Mesendoderm (in vitro differentiated cells): ENCODE measurements around the gene ONECUT3.

Experiments used
- DNase-seq: peaks from one replicate; pipeline ENCODE4 v3.0.0; 2013
- H2AK5ac ChIP-seq: 2 replicates; pipeline ENCODE4 v1.6.1; 2013; ENCODE audit warnings: low read length, inconsistent platforms
- H2BK120ac ChIP-seq: 2 replicates; pipeline ENCODE4 v1.6.1; 2013; ENCODE audit warnings: low read depth, mild to moderate bottlenecking, low read length, moderate library complexity, mixed read lengths
- H2BK15ac ChIP-seq: replicated peaks from 2 replicates; pipeline ENCODE4 v1.6.1; 2013; ENCODE audit warnings: low read depth, mild to moderate bottlenecking, moderate library complexity
- H2BK5ac ChIP-seq: 2 replicates; pipeline ENCODE4 v1.6.1; 2013; ENCODE audit warnings: low read length, inconsistent platforms
- H3K18ac ChIP-seq: 2 replicates; pipeline ENCODE4 v1.6.1; 2013; ENCODE audit warnings: mild to moderate bottlenecking, low read length, mixed read lengths
- H3K23ac ChIP-seq: one replicate; pipeline ENCODE4 v1.6.1; 2013; ENCODE audit warnings: low read length
- H3K27ac ChIP-seq: 2 replicates; pipeline ENCODE4 v1.5.1; 2013; ENCODE audit warnings: low read depth, mild to moderate bottlenecking, inconsistent platforms, low read length, moderate library complexity
- H3K27me3 ChIP-seq: 2 replicates; pipeline ENCODE4 v1.6.1; 2013; ENCODE audit warnings: low read length, control low read depth, mild to moderate bottlenecking, inconsistent platforms; ENCODE audit not compliant: insufficient read depth, poor library complexity
- H3K36me3 ChIP-seq: 2 replicates; pipeline ENCODE4 v1.6.1; 2013; ENCODE audit warnings: low read length, inconsistent platforms; ENCODE audit not compliant: control insufficient read depth, insufficient read depth
- H3K4ac ChIP-seq: one replicate; pipeline ENCODE4 v1.6.1; 2013; ENCODE audit warnings: low read depth, mild to moderate bottlenecking, low read length, moderate library complexity
- H3K4me1 ChIP-seq: 2 replicates; pipeline ENCODE4 v1.6.1; 2013; ENCODE audit warnings: low read depth, low read length, inconsistent platforms; ENCODE audit not compliant: control insufficient read depth
- H3K4me2 ChIP-seq: 2 replicates; pipeline ENCODE4 v1.6.1; 2013; ENCODE audit warnings: low read length
- H3K4me3 ChIP-seq: 2 replicates; pipeline ENCODE4 v1.5.1; 2013; ENCODE audit warnings: mild to moderate bottlenecking, low read length
- H3K56ac ChIP-seq: one replicate; pipeline ENCODE4 v1.6.1; 2013; ENCODE audit warnings: low read length
- H3K79me1 ChIP-seq: 2 replicates; pipeline ENCODE4 v1.6.1; 2013; ENCODE audit warnings: low read length, inconsistent platforms
- H3K79me2 ChIP-seq: 2 replicates; pipeline ENCODE4 v1.6.1; 2013; ENCODE audit warnings: mild to moderate bottlenecking, low read length; ENCODE audit not compliant: control insufficient read depth, insufficient read depth
- H3K9ac ChIP-seq: 2 replicates; pipeline ENCODE4 v1.6.1; 2013; ENCODE audit warnings: low read length, inconsistent platforms
- H4K5ac ChIP-seq: one replicate; pipeline ENCODE4 v1.6.1; 2013; ENCODE audit warnings: low read length
- H4K8ac ChIP-seq: one replicate; pipeline ENCODE4 v1.6.1; 2013; ENCODE audit warnings: low read depth, mild to moderate bottlenecking, control low read depth, low read length, moderate library complexity
- WGBS: extraction: QIAGEN DNeasy Blood & Tissue Kit; methylation state at CpG from one replicate; pipeline ENCODE4 v1.1.7; 2013; ENCODE audit warnings: low lambda C conversion rate, missing lambda C conversion rate; ENCODE audit not compliant: insufficient coverage; ENCODE audit errors: extremely low coverage; 5-methylcytosine and 5-hydroxymethylcytosine counted together

The ONECUT3 gene

DNA sequence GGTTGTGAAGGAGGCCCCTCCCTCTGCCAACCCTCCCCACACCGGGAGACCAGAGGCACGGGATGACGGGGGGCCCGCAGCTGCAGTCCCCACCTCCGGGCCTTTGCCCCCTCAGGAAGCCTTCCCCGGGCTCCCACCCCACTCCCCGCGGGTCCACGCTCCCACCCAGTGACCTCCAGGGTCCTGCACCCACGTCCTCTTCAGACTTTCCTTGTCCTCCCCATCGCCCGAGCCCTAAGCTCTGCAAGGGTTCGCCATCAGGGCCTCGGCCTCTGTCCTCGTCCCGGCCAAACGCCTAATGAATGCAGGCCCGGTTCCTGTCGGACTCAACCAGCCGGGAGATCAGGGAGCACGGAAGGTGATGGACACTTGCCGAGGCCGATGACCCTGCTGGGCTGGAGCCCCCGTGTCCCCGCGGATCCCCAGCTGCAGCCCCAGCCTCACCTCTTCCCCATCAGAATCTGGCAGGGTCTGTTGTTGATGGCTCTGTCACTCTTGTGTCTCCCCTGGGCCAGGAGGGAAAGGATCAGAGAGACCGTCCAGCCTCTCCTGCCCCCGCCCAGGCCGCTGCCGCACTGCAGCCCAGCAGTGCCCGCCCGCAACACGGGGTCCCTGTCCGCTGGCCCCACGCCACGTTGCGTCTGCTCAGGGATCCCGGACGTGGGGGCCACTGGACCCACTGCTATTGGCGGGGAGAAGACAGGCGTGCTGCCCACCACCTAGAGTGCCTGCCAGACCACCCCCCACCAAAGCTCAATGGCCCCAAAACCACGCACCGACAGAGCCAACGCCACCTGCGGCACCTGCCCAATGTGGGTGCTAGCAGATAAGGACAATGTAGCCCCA, 53.1 kb downstream of the ONECUT3 start:
- no peak overlapping the region for H2BK5ac ChIP-seq
- no CpG with 5 or more reads among the region's 45 CpGs for WGBS
- no peaks in the 10 kb centered on the region for H3K79me1 ChIP-seq
- no peak overlapping the region for H3K23ac ChIP-seq
- no peak overlapping the region for H2AK5ac ChIP-seq
- H3K9ac ChIP-seq = no peak overlapping the region
- H3K4me3 ChIP-seq = no peak overlapping the region
- no peak overlapping the region for H4K5ac ChIP-seq
- H3K4me1 ChIP-seq = no peaks in the 10 kb centered on the region
- H3K79me2 ChIP-seq = no peaks in the 10 kb centered on the region
- no peaks in the 10 kb centered on the region for H3K36me3 ChIP-seq
- no peaks in the 10 kb centered on the region for H3K27me3 ChIP-seq
- no peak overlapping the region for H2BK120ac ChIP-seq
- H3K56ac ChIP-seq = no peak overlapping the region
- no peak overlapping the region for H4K8ac ChIP-seq
- H2BK15ac ChIP-seq = no peak overlapping the region
- H3K4ac ChIP-seq = no peak overlapping the region
- H3K27ac ChIP-seq = no peak overlapping the region
- no peak for DNase-seq
- H3K4me2 ChIP-seq = no peak overlapping the region
- no peak overlapping the region for H3K18ac ChIP-seq

DNA sequence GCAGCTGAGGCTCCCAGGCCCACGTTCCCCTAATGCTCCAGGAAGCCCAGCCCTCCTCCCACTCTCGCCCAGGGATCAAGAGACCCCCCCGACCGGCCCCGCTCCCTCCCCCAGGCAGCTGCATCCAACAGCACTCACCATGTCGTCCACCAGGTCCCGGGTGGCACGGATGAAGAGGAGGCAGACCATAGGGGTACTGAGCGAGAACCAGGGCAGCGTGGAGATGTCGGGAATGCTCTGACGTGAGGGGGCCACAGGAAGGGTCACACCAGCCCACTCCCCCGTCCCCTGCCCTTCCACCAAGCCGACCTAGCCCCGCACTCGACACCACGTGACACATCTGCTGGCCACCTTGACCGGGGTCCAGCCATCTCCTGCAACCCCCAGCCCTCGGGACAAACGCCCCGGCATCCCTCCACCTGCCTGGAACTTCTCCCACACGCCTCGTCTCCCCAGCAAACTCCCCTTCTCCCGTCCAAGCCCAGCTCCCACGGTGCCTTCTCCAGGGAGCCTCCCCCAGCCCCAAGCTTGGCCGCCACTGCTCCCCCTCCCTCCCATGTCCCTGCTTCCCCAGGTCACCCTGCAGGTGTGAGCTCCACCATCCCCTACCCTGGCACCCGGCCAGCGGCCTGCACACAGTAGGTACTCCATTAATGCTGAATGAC, 53.9 kb downstream of the ONECUT3 start:
- no peak overlapping the region for H3K23ac ChIP-seq
- no peaks in the 10 kb centered on the region for H3K36me3 ChIP-seq
- H3K9ac ChIP-seq = no peak overlapping the region
- H3K18ac ChIP-seq = no peak overlapping the region
- no peaks in the 10 kb centered on the region for H3K27me3 ChIP-seq
- H4K8ac ChIP-seq = no peak overlapping the region
- H2BK120ac ChIP-seq = no peak overlapping the region
- no peak overlapping the region for H2BK5ac ChIP-seq
- H3K4me1 ChIP-seq = no peaks in the 10 kb centered on the region
- DNase-seq = no peak
- H3K4me3 ChIP-seq = no peak overlapping the region
- no peak overlapping the region for H2AK5ac ChIP-seq
- no peaks in the 10 kb centered on the region for H3K79me2 ChIP-seq
- H2BK15ac ChIP-seq = no peak overlapping the region
- H3K4ac ChIP-seq = no peak overlapping the region
- no peak overlapping the region for H4K5ac ChIP-seq
- H3K79me1 ChIP-seq = no peaks in the 10 kb centered on the region
- H3K27ac ChIP-seq = no peak overlapping the region
- H3K4me2 ChIP-seq = no peak overlapping the region
- no CpG with 5 or more reads among the region's 28 CpGs for WGBS
- H3K56ac ChIP-seq = no peak overlapping the region

DNA sequence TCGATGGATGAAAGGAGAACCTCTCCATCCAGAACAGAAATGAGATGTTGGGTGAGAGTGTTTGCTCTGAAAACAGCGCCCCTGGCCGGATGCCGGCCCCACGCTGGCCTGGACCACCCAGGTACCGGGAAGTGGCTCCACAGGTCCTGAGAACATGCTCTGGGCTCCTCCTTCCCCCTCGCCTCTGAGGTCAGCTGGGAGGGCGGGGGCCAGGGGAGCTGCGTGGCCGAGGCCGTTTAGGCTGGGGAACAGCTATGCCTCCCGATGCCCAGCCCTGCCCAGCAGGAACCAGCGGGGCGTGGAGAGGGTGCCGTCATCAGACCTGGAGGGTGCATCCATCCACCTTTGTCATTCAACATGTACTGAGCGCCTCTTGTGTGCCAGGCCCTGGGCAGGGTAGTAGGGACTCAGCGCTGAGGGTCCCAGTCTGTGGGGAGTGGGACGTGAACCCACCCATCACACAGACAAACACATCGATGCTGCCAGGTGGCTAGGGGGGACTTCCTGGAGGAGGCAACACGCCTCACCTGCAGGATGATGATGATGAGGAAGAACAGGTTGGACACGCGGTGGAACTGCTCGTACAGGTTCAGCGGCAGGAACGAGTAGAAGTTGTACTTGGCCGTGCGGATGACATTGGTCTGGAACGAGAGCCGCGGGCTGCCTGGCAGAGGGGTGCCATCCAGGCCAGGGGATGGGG, 54.5 kb downstream of the ONECUT3 start:
- H2BK5ac ChIP-seq = no peak overlapping the region

DNA sequence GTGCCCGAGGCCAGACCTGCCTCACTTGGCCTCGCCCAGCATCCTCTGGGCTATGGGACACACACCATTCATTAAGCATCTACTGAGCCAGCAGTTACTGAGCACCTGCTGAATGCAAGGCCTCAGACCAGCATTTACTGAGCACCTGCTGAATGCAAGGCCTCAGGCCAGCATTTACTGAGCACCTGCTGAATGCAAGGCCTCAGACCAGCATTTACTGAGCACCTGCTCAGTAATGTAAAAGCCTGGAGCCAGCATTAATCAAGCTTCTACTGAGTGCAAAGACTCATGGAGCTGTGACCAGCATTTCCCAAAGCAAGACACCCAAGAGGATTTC, 55.1 kb downstream of the ONECUT3 start:
- H3K4me2 ChIP-seq = no peak overlapping the region
- H4K5ac ChIP-seq = no peak overlapping the region
- H2BK5ac ChIP-seq = no peak overlapping the region
- H3K4me3 ChIP-seq = no peak overlapping the region
- no peaks in the 10 kb centered on the region for H3K27me3 ChIP-seq
- H3K56ac ChIP-seq = no peak overlapping the region
- H3K23ac ChIP-seq = no peak overlapping the region
- DNase-seq = no peak
- H3K4ac ChIP-seq = no peak overlapping the region
- no peaks in the 10 kb centered on the region for H3K36me3 ChIP-seq
- no peak overlapping the region for H2AK5ac ChIP-seq
- H4K8ac ChIP-seq = no peak overlapping the region
- H3K27ac ChIP-seq = no peak overlapping the region
- H2BK120ac ChIP-seq = no peak overlapping the region
- H3K79me2 ChIP-seq = no peaks in the 10 kb centered on the region
- no CpG with 5 or more reads among the region's 2 CpGs for WGBS
- no peak overlapping the region for H3K18ac ChIP-seq
- no peaks in the 10 kb centered on the region for H3K79me1 ChIP-seq
- H3K4me1 ChIP-seq = no peaks in the 10 kb centered on the region
- no peak overlapping the region for H2BK15ac ChIP-seq
- no peak overlapping the region for H3K9ac ChIP-seq

More for the DNA sequence above, 54.5 kb downstream of the ONECUT3 start:
- H3K9ac ChIP-seq = no peak overlapping the region
- no CpG with 5 or more reads among the region's 30 CpGs for WGBS
- H3K18ac ChIP-seq = no peak overlapping the region
- H2BK120ac ChIP-seq = no peak overlapping the region
- H4K8ac ChIP-seq = no peak overlapping the region
- H3K4me2 ChIP-seq = no peak overlapping the region
- no peaks in the 10 kb centered on the region for H3K36me3 ChIP-seq
- H2BK15ac ChIP-seq = no peak overlapping the region
- H3K27ac ChIP-seq = no peak overlapping the region
- no peak overlapping the region for H4K5ac ChIP-seq
- H2AK5ac ChIP-seq = no peak overlapping the region
- no peaks in the 10 kb centered on the region for H3K27me3 ChIP-seq
- no peaks in the 10 kb centered on the region for H3K79me2 ChIP-seq
- no peaks in the 10 kb centered on the region for H3K79me1 ChIP-seq
- H3K23ac ChIP-seq = no peak overlapping the region
- DNase-seq = no peak
- H3K4me1 ChIP-seq = no peaks in the 10 kb centered on the region
- H3K56ac ChIP-seq = no peak overlapping the region
- H3K4me3 ChIP-seq = no peak overlapping the region
- H3K4ac ChIP-seq = no peak overlapping the region

DNA sequence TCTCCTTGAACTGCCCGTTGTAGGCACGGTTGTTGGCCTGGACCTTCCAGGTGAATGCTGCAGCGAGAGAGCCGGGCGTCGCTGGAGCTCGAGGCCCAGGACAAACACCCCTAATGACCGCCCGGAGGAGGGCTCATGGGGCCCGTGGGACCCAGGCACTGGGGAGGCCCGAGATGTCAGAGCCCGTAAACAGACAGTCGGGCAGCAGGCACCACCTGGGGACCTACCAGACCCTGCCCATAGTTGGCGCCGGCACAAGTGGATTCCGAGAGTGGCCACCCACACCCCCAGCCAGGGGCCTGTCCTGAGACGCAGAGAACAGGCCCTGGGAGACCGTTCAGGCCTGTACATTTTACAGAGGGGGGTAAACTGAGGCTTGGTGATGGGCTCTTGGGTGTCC, 56.4 kb downstream of the ONECUT3 start:
- H3K23ac ChIP-seq = no peak overlapping the region
- no peaks in the 10 kb centered on the region for H3K4me1 ChIP-seq
- WGBS = no CpG with 5 or more reads among the region's 18 CpGs
- H3K79me2 ChIP-seq = no peaks in the 10 kb centered on the region
- no peaks in the 10 kb centered on the region for H3K79me1 ChIP-seq
- H3K4ac ChIP-seq = no peak overlapping the region
- H2AK5ac ChIP-seq = no peak overlapping the region
- H3K9ac ChIP-seq = no peak overlapping the region
- H4K8ac ChIP-seq = no peak overlapping the region
- no peaks in the 10 kb centered on the region for H3K36me3 ChIP-seq
- no peak overlapping the region for H2BK5ac ChIP-seq
- no peaks in the 10 kb centered on the region for H3K27me3 ChIP-seq
- H3K4me2 ChIP-seq = no peak overlapping the region
- no peak overlapping the region for H2BK15ac ChIP-seq
- DNase-seq = no peak
- no peak overlapping the region for H4K5ac ChIP-seq
- H3K27ac ChIP-seq = no peak overlapping the region
- H3K56ac ChIP-seq = no peak overlapping the region
- no peak overlapping the region for H3K18ac ChIP-seq
- no peak overlapping the region for H3K4me3 ChIP-seq
- H2BK120ac ChIP-seq = no peak overlapping the region
